Measurements from ENCODE around the gene RAB18. TPM values are rescaled to one million over a fixed set of nuclear protein-coding genes. Genes with fewer than 3 reads are reported as not detected.

RAB18 gene
- total and polyA plus RNA-seq, 2 donors (not counting 1 experiment from before 2014, with no cell fraction given), result 8.4 to 60.5 TPM

DNA sequence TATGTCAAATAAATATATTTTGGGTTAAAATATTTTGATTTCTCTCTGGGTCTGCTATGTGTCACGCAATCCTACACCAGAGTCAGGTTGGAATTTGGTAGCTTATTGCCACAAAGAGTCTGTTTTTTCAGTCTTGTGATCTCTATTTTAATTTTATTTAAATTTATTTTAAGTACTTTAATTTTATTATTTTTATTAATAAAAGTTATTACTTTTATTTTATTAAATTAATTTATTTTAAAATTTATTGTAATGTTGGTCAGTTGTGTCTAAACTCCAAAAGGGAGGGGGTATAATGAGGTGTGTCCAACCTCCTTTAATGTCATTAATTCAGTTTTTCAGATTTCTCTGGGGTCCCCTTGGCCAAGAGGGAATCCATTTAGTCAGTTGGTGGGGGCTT is 42.8 kb upstream of the RAB18 start:
- Mint-ChIP-seq H3K4me3 (no peak overlapping the region), H3K27ac (no peak overlapping the region), H3K4me1 (peaks cover 28% of the 10 kb centered on the region), H3K9me3 (ENCODE audit: insufficient read depth) (no peaks in the 10 kb centered on the region), H3K27me3 (peaks cover 16% of the 10 kb centered on the region)
- Histone ChIP-seq H3K36me3 (replicated peaks in 1 of 2; ENCODE audit: control extremely low read depth in 1 of 2, control insufficient read depth in 1 of 2, extremely low read depth in 1 of 2, insufficient read depth in 2 of 2, low read length in 1 of 2) (no peaks in the 10 kb centered on the region), H4K20me1 (ENCODE audit: control insufficient read depth, insufficient read depth, low read length, poor library complexity, severe bottlenecking) (no peaks in the 10 kb centered on the region), H3K4me2 (replicated peaks; ENCODE audit: low read depth, low read length, poor library complexity, severe bottlenecking) (no peak overlapping the region), H3K4me3 (ENCODE audit: control extremely low read depth in 1 of 5, extremely low read depth in 1 of 5, insufficient read depth in 1 of 5, low read depth in 2 of 5, low read length in 4 of 5) (no peak overlapping the region), H3K27ac (ENCODE audit: low read length in 2 of 2) (no peak overlapping the region), H3K9ac (ENCODE audit: low read length) (no peak overlapping the region), H3K79me2 (ENCODE audit: control insufficient read depth, insufficient read depth, low read length) (no peaks in the 10 kb centered on the region), H3K4me1 (ENCODE audit: control insufficient read depth in 2 of 2, insufficient read depth in 2 of 2, low read length in 2 of 2) (peaks cover 10 to 13% of the 10 kb centered on the region in 2 donors), H3K27me3 (replicated peaks in 1 of 4; ENCODE audit: control extremely low read depth in 1 of 4, control insufficient read depth in 3 of 4, insufficient read depth in 4 of 4, low read length in 3 of 4) (no peaks in the 10 kb centered on the region), H3K9me3 (ENCODE audit: control extremely low read depth in 1 of 3, control insufficient read depth in 2 of 3, insufficient read depth in 1 of 3, low read length in 2 of 3) (no peaks in the 10 kb centered on the region), H2AFZ (ENCODE audit: insufficient read depth, low read depth, low read length, poor library complexity, severe bottlenecking) (no peak overlapping the region)
- ChIA-PET CTCF (no interaction called here), POLR2A (no interaction called here)
- intact Hi-C loops (cut with micrococcal nuclease), result no loop called here
- ATAC-seq (ENCODE audit: low read depth), result no peak
- no peak for DNase-seq
- TF ChIP-seq, protein P1, sequence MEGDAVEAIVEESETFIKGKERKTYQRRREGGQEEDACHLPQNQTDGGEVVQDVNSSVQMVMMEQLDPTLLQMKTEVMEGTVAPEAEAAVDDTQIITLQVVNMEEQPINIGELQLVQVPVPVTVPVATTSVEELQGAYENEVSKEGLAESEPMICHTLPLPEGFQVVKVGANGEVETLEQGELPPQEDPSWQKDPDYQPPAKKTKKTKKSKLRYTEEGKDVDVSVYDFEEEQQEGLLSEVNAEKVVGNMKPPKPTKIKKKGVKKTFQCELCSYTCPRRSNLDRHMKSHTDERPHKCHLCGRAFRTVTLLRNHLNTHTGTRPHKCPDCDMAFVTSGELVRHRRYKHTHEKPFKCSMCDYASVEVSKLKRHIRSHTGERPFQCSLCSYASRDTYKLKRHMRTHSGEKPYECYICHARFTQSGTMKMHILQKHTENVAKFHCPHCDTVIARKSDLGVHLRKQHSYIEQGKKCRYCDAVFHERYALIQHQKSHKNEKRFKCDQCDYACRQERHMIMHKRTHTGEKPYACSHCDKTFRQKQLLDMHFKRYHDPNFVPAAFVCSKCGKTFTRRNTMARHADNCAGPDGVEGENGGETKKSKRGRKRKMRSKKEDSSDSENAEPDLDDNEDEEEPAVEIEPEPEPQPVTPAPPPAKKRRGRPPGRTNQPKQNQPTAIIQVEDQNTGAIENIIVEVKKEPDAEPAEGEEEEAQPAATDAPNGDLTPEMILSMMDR (IDR thresholded peaks at IDR 0.05), result no peak
- TF ChIP-seq EZH2 (IDR thresholded peaks at IDR 0.05; ENCODE audit: borderline replicate concordance, insufficient read depth, low read depth, low read length, poor library complexity, severe bottlenecking), result no peak
- no CpG with 5 or more reads among the region's 1 CpG for WGBS (ENCODE audit: insufficient coverage)

DNA sequence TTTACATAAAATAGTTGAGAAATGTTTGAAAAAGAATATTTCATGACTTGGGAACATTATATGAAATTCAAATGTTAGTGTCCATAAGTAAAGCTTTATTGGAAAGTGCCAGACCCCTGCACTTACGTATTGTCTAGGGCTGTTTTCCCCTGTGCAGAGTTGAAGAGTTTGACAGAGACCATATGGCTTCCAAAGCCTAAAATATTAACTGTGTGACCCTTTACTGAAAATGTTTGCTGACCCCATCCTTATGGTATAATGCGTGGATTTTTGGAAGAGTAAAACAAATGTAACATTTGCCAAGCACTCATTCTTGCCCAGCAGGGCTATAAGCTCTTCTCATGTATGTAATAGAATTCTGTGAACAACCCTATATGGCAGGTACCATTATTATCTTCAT is 40.1 kb upstream of the RAB18 start:
- no peaks in the 10 kb centered on the region for H3K9me3 Mint-ChIP-seq (ENCODE audit: insufficient read depth)
- H3K27me3 Mint-ChIP-seq, result peaks cover 5% of the 10 kb centered on the region
- Histone ChIP-seq H3K79me2 (ENCODE audit: control insufficient read depth, insufficient read depth, low read length) (no peaks in the 10 kb centered on the region), H3K27me3 (replicated peaks in 1 of 4; ENCODE audit: control extremely low read depth in 1 of 4, control insufficient read depth in 3 of 4, insufficient read depth in 4 of 4, low read length in 3 of 4) (no peaks in the 10 kb centered on the region), H2AFZ (ENCODE audit: insufficient read depth, low read depth, low read length, poor library complexity, severe bottlenecking) (no peak overlapping the region), H3K4me1 (ENCODE audit: control insufficient read depth in 2 of 2, insufficient read depth in 2 of 2, low read length in 2 of 2) (peaks cover 10 to 13% of the 10 kb centered on the region in 2 donors), H3K4me2 (replicated peaks; ENCODE audit: low read depth, low read length, poor library complexity, severe bottlenecking) (no peak overlapping the region), H4K20me1 (ENCODE audit: control insufficient read depth, insufficient read depth, low read length, poor library complexity, severe bottlenecking) (no peaks in the 10 kb centered on the region), H3K27ac (ENCODE audit: low read length in 2 of 2) (no peak overlapping the region), H3K9me3 (ENCODE audit: control extremely low read depth in 1 of 3, control insufficient read depth in 2 of 3, insufficient read depth in 1 of 3, low read length in 2 of 3) (no peaks in the 10 kb centered on the region), H3K9ac (ENCODE audit: low read length) (no peak overlapping the region), H3K36me3 (replicated peaks in 1 of 2; ENCODE audit: control extremely low read depth in 1 of 2, control insufficient read depth in 1 of 2, extremely low read depth in 1 of 2, insufficient read depth in 2 of 2, low read length in 1 of 2) (no peaks in the 10 kb centered on the region), H3K4me3 (ENCODE audit: control extremely low read depth in 1 of 5, extremely low read depth in 1 of 5, insufficient read depth in 1 of 5, low read depth in 2 of 5, low read length in 4 of 5) (no peak overlapping the region)
- TF ChIP-seq, protein P1 (IDR thresholded peaks at IDR 0.05), result no peak
- no peak for TF ChIP-seq EZH2 (IDR thresholded peaks at IDR 0.05; ENCODE audit: borderline replicate concordance, insufficient read depth, low read depth, low read length, poor library complexity, severe bottlenecking)
- ChIA-PET CTCF (no interaction called here), POLR2A (no interaction called here)
- no peak overlapping the region for H3K27ac Mint-ChIP-seq
- H3K4me1 Mint-ChIP-seq, result peaks cover 28% of the 10 kb centered on the region
- intact Hi-C loops (cut with micrococcal nuclease), result no loop called here
- no peak for ATAC-seq (ENCODE audit: low read depth)
- no CpG with 5 or more reads among the region's 2 CpGs for WGBS (ENCODE audit: insufficient coverage)
- DNase-seq, result no peak
- no peak overlapping the region for H3K4me3 Mint-ChIP-seq

Data from B cell (primary cell).